HG02623 (cell line): ENCODE measurements around the gene ABL1.

Experiments
- ATAC-seq: cut with Tn5 transposase; IDR thresholded peaks from one replicate; pipeline ENCODE4 v1.9.1; 2021; ENCODE audit warnings: moderate library complexity; ENCODE audit not compliant: unreplicated experiment

The ABL1 gene

DNA sequence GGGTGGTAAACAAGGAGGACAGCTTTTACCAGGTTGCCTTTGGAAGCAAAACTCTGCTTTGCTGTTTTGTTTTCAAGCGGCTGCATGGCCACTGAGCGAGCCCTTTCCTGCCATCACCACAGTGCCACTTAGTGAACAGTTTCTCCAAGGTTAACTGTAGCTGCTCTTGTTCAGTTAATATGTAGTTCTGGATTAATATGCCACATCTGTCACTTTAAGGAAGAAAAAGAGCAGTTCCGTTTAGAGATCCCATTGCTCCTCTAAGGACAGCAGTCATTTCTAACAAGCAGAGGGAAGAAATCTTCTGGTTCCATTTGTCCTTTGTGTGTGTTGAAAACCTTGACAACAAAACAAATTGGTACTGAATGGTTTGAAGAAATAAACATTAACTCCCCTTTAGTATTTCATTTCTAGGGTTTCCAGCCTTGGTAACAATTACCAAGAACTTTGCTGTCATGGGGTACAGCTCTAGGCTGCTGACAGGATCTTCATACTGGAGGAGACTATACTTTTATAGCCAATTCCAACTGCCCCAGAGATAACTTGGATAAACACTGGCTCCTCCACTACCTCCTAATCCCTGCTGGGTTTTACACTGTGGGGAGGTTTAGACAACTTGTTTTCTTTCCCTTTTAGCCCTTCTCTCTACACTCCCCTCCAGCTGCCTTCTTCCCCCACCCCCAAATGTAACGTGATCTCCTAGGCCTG, 10.3 kb upstream of the ABL1 start:
- ATAC-seq = no peak

GRCh38 chr9:130825351-130825651, 9.8 kb upstream of the ABL1 start:
- ATAC-seq = no peak

GRCh38 chr9:130825809-130826208, 9.2 kb upstream of the ABL1 start:
- no peak for ATAC-seq

DNA sequence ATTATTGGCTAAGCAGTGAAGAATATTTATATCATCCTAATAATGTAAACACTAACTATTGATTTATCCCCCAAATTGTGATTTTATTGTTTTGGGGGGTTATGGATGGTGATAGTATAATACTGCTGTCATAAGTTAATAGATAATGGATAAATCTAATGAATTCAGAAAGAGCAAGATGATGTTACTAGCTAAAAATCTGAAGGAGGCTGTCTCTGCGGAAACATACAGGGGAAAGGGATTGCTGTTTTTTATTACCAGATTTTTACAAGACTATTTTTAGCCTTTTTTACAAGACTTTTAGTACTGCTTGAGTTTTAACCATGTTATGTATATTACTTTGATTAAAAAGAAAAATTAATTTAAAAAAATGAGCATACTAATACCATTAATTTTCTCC, 5.3 kb upstream of the ABL1 start:
- no peak for ATAC-seq

GRCh38 chr9:130830231-130830760, 4.8 kb upstream of the ABL1 start:
- no peak for ATAC-seq

DNA sequence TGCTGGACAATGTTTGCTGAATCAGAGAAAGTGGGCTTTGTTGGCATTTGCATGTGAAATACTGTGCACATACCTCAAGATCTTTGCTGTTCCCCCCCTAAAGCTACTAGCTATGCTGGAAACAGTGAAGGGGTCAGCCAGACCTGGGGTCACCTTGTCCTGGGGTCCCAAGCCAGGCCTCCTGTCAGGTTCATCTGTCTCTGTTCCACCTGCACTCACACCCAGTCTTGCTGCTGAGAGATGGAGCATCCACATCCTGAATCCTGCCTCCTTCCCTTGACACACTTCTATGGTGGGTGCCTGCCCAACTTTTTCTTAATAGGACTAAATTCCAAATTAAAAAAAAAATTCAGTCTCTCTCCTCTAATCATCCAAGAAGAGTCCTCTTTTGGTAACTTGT, 4.0 kb upstream of the ABL1 start:
- no peak for ATAC-seq

GRCh38 chr9:130833031-130833990, 1.7 kb upstream of the ABL1 start:
- ATAC-seq = no peak

- ATAC-seq = no peak
Measured at GRCh38 chr9:130835441-130836298, 616 bp downstream of the ABL1 start.

GRCh38 chr9:130837002-130837511, 2.0 kb downstream of the ABL1 start:
- ATAC-seq = no peak

DNA sequence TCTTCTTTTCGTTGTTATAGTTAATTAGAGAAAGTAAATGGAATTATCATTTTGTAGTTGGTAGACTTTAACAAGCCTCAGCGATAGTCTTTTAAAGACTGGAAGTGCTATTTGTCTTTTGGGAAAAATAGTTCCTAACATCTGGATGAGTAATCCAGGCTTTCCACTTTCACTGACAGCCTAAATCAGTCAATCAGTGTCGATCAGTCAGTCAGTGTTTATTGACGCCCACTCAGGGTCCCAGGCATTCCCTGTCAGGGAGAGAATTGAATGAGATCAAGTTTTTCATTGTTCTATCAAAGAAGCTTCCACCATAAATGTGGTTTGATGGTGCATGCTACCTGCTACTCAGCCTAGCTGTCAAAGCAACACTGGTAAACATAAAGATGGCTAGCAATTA, 2.6 kb downstream of the ABL1 start:
- no peak for ATAC-seq

DNA sequence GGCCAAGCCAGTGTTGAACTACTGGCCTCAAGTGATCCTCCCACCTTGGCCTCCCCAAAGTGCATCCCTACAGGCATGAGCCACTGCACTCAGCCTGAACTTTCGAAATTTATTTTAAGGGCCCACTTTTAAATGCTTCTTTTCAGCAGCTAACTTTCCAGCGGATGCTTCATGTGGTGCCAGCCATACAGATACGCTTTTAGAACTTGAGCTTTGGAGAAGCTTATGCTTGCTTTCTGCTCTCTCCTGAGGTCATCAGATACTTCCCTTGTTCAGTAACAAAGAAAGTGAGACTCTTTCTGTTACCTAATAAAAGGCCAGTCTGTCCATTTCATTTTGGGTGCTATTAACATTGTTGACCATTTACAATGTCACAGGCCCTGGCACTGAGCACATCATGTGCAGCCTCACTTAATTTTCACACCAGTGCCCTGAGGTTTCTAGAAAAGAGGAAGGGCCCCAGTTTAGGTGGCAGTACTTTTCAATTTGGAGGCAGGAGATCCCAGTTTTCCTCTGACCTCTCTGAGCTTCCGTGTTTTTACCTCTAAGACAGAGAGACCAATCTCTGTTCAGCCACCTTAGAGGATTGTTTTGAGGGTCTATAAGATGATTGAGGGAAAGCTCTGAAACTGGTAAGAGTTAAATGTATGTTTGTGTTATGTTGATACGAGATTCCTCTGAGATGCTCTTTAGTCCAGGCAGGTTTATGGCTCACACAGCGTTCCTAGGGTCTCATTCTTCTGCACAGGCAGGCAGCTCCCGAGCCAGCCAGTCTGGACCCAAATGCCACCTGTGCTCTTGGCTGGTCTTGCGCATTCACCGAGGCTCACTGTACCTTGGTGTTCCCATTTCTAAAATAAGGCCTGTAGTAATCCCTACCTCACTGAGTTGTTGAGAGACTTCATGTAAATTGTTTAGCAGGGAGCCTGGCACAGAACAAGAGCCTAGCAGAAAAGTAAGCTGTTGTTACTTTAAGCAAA, 4.4 kb downstream of the ABL1 start:
- no peak for ATAC-seq

- no peak for ATAC-seq
Measured at GRCh38 chr9:130842545-130842944, 7.5 kb downstream of the ABL1 start.

DNA sequence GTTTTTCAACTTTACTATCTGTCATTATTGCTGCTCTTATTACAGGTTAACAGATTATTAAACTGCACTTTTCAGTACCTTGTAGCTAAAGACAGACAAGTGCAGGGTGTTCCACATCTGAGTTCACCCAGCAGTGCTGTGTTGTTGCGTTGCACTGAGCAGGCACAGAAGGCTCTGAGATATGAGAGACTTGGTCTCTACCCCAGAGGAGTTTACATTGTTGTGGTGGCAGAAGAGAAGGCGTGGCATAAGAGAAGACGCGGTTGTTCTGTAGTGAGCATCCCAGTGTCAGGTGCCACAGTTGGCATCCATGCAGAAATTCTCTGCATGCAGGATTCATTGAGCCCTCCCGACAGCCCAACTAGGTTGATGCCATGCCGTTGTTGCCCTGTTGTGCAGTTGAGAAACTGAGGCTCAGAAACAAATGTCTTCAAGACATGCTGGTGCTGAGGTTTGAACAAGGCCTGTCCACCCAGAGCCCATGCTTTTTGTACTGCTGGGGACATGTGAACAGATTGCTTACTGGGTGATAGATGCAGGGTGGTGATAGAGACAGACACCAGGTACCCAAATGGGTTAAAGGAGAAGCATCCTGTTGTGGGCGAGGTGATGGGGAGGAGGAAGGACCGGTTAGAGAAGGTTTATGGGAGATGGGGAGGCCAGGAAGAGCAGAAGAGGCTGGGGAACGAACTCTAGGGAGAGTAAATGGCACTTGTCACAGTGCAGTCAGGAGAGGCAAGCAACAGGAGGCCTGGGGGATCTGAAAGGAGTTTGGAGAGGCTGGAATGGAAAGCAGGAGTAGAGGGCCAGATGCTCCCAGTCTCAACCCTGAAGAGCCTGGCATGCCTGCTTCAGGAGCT, 8.2 kb downstream of the ABL1 start:
- no peak for ATAC-seq

- ATAC-seq = no peak
Measured at GRCh38 chr9:130844044-130844451, 9.0 kb downstream of the ABL1 start.

- ATAC-seq = no peak
Measured at GRCh38 chr9:130845254-130845653, 10.2 kb downstream of the ABL1 start.

- no peak for ATAC-seq
Measured at GRCh38 chr9:130845901-130846481, 10.9 kb downstream of the ABL1 start.

- ATAC-seq = no peak
Measured at GRCh38 chr9:130846487-130847305, 11.6 kb downstream of the ABL1 start.
